HG02588 (cell line): ENCODE data around the gene ADCY10.
"Not testable (repeated sequence)": the region's sequence is repeated elsewhere in the genome, so short reads cannot be mapped to it uniquely, and the experiment has no call there.

Experiments
- ATAC-seq: cut with Tn5 transposase; IDR thresholded peaks from one replicate; pipeline ENCODE4 v1.9.1; 2021; ENCODE audit warnings: mild to moderate bottlenecking, moderate library complexity; ENCODE audit not compliant: unreplicated experiment

ADCY10 gene

GRCh38 chr1:167926486-167926997 lies 12.6 kb upstream of the ADCY10 start:
- no peak for ATAC-seq

GRCh38 chr1:167924543-167925231 lies 10.8 kb upstream of the ADCY10 start:
- no peak for ATAC-seq

- no peak for ATAC-seq
These were observed 10.2 kb upstream of the ADCY10 start for GRCh38 chr1:167924102-167924501.

- ATAC-seq, result no peak
These were observed 9.6 kb upstream of the ADCY10 start for GRCh38 chr1:167923324-167924056.

DNA sequence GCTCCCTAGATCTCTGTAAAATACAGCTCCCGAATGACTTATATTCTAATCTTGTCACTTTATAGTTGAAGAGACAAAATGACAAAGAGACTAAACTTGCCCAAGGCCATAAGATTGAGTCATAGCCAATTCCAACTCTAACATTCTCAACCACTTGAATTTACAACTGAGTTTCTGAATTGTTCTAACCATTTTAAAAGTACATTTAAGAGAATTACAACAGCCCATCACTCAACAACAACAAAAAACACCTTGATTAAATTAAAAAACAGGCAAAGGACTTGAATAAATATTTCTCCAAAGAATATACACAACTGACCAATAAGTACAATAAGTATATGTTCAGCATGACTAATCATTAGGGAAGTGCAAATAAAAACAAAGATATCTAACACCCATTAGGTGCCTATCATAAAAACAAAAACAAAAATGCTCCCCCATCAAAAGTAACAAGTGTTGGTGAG lies 8.7 kb upstream of the ADCY10 start:
- no peak for ATAC-seq

- no peak for ATAC-seq
These were observed 8.1 kb upstream of the ADCY10 start for GRCh38 chr1:167922023-167922422.

GRCh38 chr1:167916766-167917511 lies 3.0 kb upstream of the ADCY10 start:
- ATAC-seq, result no peak

DNA sequence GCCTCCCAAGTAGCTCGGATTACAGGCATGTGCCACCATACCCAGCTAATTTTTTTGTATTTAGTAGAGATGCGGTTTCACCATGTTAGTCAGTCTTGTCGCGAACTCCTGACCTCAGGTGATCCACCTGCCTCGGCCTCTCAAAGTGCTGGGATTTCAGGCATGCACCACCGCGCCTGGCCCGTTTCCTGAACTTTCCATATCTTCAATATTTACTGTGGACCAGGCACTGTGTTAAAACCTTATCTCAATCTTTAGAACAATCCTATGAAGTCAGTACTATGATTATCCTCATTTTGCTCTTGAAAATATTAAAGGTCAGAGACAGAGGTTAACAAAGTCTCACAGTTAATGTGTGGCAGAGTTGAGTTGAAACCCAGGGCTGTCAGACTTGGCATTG lies 1.6 kb upstream of the ADCY10 start:
- no peak for ATAC-seq

GRCh38 chr1:167912294-167912693 lies 1.6 kb downstream of the ADCY10 start:
- ATAC-seq, result no peak

DNA sequence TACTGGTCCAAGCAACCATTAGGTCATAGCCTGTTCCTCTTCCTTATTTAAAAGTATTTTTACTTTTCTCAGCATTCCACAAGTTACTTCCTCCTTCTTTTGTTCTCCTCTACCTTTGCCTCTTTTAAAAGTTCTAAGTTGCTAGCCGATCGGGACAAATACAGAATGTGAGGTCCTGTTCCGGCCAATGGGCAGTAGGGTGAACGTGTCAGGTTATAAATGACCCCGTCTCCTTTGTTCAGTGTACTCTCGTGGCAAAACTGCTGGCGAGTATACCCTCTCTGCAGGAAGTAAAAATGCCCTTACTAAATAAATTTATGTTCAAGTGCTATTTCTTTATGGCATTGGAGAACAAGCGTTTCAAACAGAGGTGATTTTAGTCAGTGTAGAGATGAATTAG lies 2.5 kb downstream of the ADCY10 start:
- ATAC-seq, result no peak

DNA sequence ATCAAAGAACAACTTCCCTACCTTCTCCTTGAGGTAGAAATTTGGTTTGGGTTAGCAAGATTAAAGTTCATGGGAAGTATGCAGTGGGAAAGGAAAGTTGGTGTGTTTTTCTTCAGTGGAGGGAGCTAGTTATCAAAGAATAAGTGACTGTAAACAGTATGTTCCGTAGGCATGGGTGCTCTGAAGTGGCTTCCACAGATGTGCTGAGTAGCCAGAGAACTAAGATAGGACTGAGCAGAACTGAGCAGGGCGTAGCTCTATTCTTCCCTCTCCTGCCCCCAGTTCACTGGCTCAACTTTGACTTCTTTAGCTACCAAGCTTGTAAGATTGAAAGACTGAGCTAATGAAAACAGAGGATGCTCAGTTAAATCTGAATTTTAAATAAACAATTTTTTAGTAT lies 3.4 kb downstream of the ADCY10 start:
- ATAC-seq, result no peak

- no peak for ATAC-seq
These were observed 4.2 kb downstream of the ADCY10 start for GRCh38 chr1:167909691-167910180.

DNA sequence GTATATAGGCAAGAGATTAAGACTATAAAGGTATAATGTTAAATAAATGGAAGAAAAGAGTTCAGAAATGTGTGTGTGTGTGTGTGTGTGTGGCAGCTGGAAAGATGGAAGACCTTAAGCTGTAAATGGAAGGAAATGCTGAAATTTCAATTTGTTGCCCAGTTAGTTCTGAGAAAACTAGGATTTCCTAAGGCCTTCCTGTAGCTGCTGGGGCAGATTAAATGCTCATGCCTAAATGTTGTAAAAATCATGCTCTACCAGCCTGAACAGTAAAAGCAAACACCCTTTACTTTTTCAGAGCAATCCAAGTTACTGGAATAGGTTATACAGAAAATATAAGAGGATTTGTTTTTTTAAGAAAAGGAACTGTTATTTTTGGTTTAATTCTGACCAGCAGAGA lies 8.3 kb downstream of the ADCY10 start:
- ATAC-seq, result no peak

GRCh38 chr1:167905182-167905581 lies 8.8 kb downstream of the ADCY10 start:
- ATAC-seq, result no peak

DNA sequence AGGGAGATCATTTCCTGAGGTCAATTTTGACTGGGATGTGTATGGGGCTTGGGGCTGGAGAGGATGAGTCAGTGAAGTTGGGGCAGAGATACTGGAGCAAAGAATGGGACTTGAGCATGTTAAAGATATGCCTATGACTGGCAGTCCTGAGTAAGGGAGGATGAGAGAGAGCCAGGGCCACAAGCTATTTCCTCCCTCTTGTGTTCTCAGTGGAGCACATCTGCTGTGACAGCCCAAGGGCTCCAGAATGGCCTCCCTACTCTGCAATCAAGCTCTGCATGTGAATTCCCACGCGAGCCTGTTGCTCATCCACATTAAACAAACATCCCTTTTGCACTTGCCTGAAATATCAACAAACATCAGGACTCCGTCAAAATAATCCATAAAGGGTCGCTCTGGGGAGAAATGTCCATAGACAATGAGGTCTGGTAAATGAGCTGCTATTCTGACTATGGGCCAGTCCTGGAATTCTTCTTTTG lies 9.2 kb downstream of the ADCY10 start:
- ATAC-seq, result no peak

DNA sequence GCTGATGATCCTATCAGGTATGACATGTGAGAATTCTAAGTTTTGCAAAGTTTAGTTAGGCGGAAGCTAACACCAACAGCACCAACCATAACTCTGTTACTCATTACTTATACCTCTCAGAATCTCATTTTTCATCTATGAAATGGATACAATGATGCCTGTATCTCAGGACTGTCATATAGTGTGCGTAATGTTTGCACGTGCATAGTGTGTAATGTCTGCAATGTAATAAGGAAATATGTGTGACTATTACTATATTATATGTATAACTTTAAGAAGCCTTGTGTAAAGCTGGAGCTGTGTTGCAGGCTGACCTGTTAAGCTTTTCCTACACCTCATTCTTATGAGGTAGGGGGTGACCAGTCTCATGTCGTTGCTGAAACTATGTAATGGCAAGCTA lies 13.0 kb downstream of the ADCY10 start:
- ATAC-seq, result no peak

DNA sequence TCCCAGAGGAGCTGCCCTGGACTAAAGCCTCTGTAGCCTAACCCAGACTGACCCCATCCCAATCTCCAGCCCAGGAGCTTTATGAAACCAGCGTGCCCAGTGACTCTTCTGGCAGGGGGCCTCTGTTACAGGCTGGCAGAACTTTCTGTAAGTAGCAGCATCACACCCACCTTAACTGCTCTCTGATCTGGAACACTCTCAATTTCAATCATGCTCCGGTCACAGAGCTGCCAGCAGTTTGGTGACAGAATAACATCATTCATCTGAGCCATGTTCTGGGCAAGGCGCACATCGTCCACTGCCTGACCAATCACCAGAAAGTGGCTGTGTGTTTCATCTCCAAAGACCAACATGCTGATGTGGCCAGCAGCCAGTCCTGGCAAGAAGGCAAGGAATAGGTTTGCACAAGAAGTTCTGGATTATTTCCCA lies 14.7 kb downstream of the ADCY10 start:
- ATAC-seq, result peak; percentile 77

GRCh38 chr1:167898578-167899222 lies 15.2 kb downstream of the ADCY10 start:
- ATAC-seq, result no peak

DNA sequence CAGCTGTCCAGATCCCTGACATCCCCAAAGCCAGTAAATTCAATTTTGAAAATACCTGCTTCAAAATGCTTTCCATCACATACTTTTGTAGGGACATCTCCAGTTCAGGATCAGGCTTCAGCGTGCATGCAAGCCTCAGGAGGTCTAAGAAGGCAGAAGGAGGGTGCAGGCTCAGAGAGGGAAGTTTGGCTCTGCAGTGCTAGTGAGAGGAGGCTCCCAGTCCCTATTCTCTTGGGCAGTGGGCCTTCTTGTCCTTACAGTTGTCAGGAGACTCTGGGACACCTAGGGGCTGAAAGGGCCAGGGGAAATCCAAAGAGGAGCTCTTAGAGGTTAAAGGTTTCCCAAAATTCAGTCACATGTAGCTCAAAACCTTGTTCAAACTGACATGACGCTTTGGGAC lies 20.1 kb downstream of the ADCY10 start:
- no peak for ATAC-seq

DNA sequence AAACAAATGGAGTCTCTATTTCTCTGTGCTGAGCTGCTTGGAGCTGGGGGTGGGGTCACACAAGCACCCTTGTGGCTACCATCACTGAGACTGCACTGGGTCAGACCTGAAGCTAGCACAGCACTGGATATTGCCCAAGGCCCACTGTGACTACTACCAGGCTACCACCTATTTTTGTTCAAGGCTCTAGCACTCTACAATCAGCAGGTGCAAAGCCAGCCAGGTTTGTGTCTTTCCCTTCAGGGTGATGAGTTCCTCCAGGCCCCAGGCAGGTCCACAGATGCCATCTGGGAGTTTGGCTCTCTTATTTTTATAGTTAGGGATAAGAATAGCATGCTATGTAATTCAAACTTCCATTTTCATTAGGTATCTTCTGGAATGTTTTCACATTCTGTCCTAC lies 23.5 kb downstream of the ADCY10 start:
- no peak for ATAC-seq

GRCh38 chr1:167887187-167887586 lies 26.7 kb downstream of the ADCY10 start:
- ATAC-seq, result not testable (repeated sequence)
